ENCODE measurements around the gene CNTN4.

DNA sequence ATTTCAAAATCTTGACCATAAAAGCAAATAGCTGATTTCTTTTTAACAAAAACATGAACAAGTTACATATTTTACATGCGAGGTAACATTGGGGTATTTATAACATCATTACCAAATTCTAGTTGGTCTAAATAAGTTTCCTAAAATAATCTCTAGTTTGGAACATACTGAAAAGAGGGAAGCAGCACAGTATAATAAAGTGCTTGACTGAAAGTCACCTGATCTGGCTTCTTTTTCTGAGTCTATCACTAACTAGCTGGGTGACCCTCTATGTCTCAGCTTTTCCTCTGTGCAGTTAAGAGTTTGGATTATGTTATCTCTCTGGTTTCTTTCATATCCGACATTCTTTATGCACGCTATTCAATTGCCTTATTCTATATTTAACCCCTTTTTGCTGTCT is 19.8 kb upstream of the CNTN4 start:
- TF ChIP-seq, protein P1, sequence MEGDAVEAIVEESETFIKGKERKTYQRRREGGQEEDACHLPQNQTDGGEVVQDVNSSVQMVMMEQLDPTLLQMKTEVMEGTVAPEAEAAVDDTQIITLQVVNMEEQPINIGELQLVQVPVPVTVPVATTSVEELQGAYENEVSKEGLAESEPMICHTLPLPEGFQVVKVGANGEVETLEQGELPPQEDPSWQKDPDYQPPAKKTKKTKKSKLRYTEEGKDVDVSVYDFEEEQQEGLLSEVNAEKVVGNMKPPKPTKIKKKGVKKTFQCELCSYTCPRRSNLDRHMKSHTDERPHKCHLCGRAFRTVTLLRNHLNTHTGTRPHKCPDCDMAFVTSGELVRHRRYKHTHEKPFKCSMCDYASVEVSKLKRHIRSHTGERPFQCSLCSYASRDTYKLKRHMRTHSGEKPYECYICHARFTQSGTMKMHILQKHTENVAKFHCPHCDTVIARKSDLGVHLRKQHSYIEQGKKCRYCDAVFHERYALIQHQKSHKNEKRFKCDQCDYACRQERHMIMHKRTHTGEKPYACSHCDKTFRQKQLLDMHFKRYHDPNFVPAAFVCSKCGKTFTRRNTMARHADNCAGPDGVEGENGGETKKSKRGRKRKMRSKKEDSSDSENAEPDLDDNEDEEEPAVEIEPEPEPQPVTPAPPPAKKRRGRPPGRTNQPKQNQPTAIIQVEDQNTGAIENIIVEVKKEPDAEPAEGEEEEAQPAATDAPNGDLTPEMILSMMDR (IDR thresholded peaks at IDR 0.05), result no peak
- no peak for TF ChIP-seq POLR2A (IDR thresholded peaks at IDR 0.05)
